WTC11 (cell line): ENCODE results near the gene UQCC3. TPM values are rescaled to one million over a fixed set of nuclear protein-coding genes. Genes with fewer than 3 reads are reported as not detected.

Experiments
- ATAC-seq: fragments of 200-7000 bp; cut with Tn5 transposase; 2 replicates; pipeline ENCODE4 v1.10.0; 2021; ENCODE audit warnings: mild to moderate bottlenecking, moderate library complexity
- CTCF ChIA-PET: fragments of 300-600 bp; sonication (Branson Sonifier 250); formaldehyde crosslinking; loops from one replicate; lab custom pipeline; 2021; ENCODE audit warnings: antibody characterized with exemption; lab: Charles Lee
- POLR2A ChIA-PET: fragments of 350-600 bp; sonication (Branson Sonifier 250); formaldehyde crosslinking; loops from one replicate; lab custom pipeline; 2021; ENCODE audit warnings: antibody characterized with exemption; lab: Charles Lee
- DNase-seq: peaks from one replicate; pipeline ENCODE4 v3.0.0; 2021; ENCODE audit warnings: low spot score
- H3K27ac Mint-ChIP-seq: 2 replicates; pipeline ENCODE4 v1.8.0; 2021; ENCODE audit warnings: mixed read lengths
- H3K27me3 Mint-ChIP-seq: 2 replicates; pipeline ENCODE4 v1.8.0; 2021; ENCODE audit warnings: low read depth, mild to moderate bottlenecking, moderate library complexity, mixed read lengths
- H3K36me3 Mint-ChIP-seq: 2 replicates; pipeline ENCODE4 v1.8.0; 2021; ENCODE audit warnings: mixed read lengths
- H3K4me1 Mint-ChIP-seq: 2 replicates; pipeline ENCODE4 v1.8.0; 2022; ENCODE audit warnings: mixed read lengths
- H3K4me3 Mint-ChIP-seq: 2 replicates; pipeline ENCODE4 v1.8.0; 2021; ENCODE audit warnings: mild to moderate bottlenecking, moderate library complexity, mixed read lengths
- H3K9me3 Mint-ChIP-seq: 2 replicates; pipeline ENCODE4 v1.8.0; 2021; ENCODE audit warnings: mixed read lengths
- ELF4 ChIP-seq: sonication (generic); formaldehyde crosslinking; IDR thresholded peaks from 2 replicates; pipeline ENCODE4 v1.8.1; 2022; ENCODE audit warnings: low read depth, mild to moderate bottlenecking, moderate library complexity, missing genetic modification reagents
- GABPB1 ChIP-seq: sonication (generic); formaldehyde crosslinking; IDR thresholded peaks from 2 replicates; pipeline ENCODE4 v1.8.1; 2023; ENCODE audit warnings: mild to moderate bottlenecking, missing genetic modification reagents
- GTF2I ChIP-seq: fragments of 250-450 bp; sonication (Bioruptor Pico); conservative IDR thresholded peaks from 2 replicates; pipeline ENCODE4 v1.4.0; 2021; ENCODE audit warnings: mild to moderate bottlenecking
- IRF2 ChIP-seq: sonication (generic); formaldehyde crosslinking; IDR thresholded peaks from 2 replicates; pipeline ENCODE4 v1.8.0; 2022; ENCODE audit warnings: low read depth, missing genetic modification reagents, borderline replicate concordance
- MYBL2 ChIP-seq: sonication (generic); formaldehyde crosslinking; IDR thresholded peaks from 2 replicates; pipeline ENCODE4 v1.8.1; 2023; ENCODE audit warnings: mild to moderate bottlenecking, moderate library complexity, missing genetic modification reagents
- NFATC4 ChIP-seq: fragments of 250-450 bp; sonication (Bioruptor Pico); IDR thresholded peaks from 2 replicates; pipeline ENCODE4 v1.9.0; 2021; ENCODE audit warnings: mild to moderate bottlenecking
- PRRX2 ChIP-seq: fragments of 250-450 bp; sonication (Bioruptor Pico); IDR thresholded peaks from 2 replicates; pipeline ENCODE4 v1.8.0; 2021; ENCODE audit warnings: mild to moderate bottlenecking
- RORB ChIP-seq: fragments of 250-450 bp; sonication (Bioruptor Pico); IDR thresholded peaks from 2 replicates; pipeline ENCODE4 v1.9.0; 2021; ENCODE audit warnings: mild to moderate bottlenecking
- TEAD1 ChIP-seq: sonication (generic); formaldehyde crosslinking; IDR thresholded peaks from 2 replicates; pipeline ENCODE4 v1.8.0; 2022; ENCODE audit warnings: mild to moderate bottlenecking, missing genetic modification reagents
- TEAD4 ChIP-seq: sonication (generic); formaldehyde crosslinking; IDR thresholded peaks from 2 replicates; pipeline ENCODE4 v1.8.0; 2022; ENCODE audit warnings: mild to moderate bottlenecking, missing genetic modification reagents
- ZNF263 ChIP-seq: sonication (generic); formaldehyde crosslinking; IDR thresholded peaks from 2 replicates; pipeline ENCODE4 v1.8.1; 2022; ENCODE audit warnings: low read depth, mild to moderate bottlenecking, moderate library complexity, missing genetic modification reagents
- total RNA-seq: library from RNA; stranded (reverse); gene quantifications from 3 replicates; pipeline ENCODE4 v1.2.3, GENCODE V29; 2021
- TF ChIP-seq, protein P1 (sequence below): sonication (generic); formaldehyde crosslinking; IDR thresholded peaks from 2 replicates; pipeline ENCODE4 v1.8.1; 2022; ENCODE audit warnings: mild to moderate bottlenecking, missing genetic modification reagents, moderate library complexity, borderline replicate concordance
- TF ChIP-seq, protein P2 (sequence below): sonication (generic); formaldehyde crosslinking; conservative IDR thresholded peaks from 2 replicates; pipeline ENCODE4 v1.8.1; 2023; ENCODE audit warnings: mild to moderate bottlenecking, low read depth, missing genetic modification reagents, moderate library complexity
- TF ChIP-seq, protein P3 (sequence below): sonication (generic); formaldehyde crosslinking; IDR thresholded peaks from 2 replicates; pipeline ENCODE4 v1.8.0; 2023; ENCODE audit warnings: missing genetic modification reagents, mild to moderate bottlenecking, borderline replicate concordance
- TF ChIP-seq, protein P4 (sequence below): fragments of 250-450 bp; sonication (Bioruptor Pico); IDR thresholded peaks from 2 replicates; pipeline ENCODE4 v1.8.0; 2021; ENCODE audit warnings: mild to moderate bottlenecking
- TF ChIP-seq, protein P5 (sequence below): sonication (generic); formaldehyde crosslinking; IDR thresholded peaks from 2 replicates; pipeline ENCODE4 v1.8.1; 2022; ENCODE audit warnings: mild to moderate bottlenecking, moderate library complexity, missing genetic modification reagents
- TF ChIP-seq, protein P6 (sequence below): sonication (generic); formaldehyde crosslinking; IDR thresholded peaks from 2 replicates; pipeline ENCODE4 v1.8.0; 2022; ENCODE audit warnings: mild to moderate bottlenecking, missing genetic modification reagents
- TF ChIP-seq, protein P7 (sequence below): sonication (generic); formaldehyde crosslinking; IDR thresholded peaks from 2 replicates; pipeline ENCODE4 v1.8.1; 2023; ENCODE audit warnings: mild to moderate bottlenecking, missing genetic modification reagents

Gene UQCC3
- total RNA-seq, 1 experiment from 2014 or later = 18.1 TPM

DNA sequence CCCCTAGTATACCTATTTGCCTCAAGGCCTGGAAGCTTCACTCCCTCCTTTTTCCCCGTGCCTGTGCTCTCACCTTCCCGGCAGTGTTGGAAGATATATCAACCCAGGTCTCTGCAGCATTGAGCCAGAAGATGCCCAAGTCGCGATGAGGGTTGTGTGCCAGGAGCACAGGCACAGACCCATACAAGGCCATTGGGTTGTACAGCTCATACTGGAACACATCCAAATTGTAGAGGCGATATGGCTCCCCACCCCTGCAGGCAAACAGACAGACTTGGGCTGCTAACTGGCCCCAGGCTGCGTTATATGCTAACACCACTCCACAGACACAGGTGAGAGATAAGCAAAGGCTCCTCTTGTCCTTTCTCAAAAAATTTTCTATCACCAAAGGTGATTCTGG lies 39.0 kb upstream of the UQCC3 start:
- ChIA-PET POLR2A (no interaction called here), CTCF (no interaction called here)
- no peak for TF ChIP-seq IRF2
- no peak for TF ChIP-seq PRRX2 (CRISPR knock-in tag)
- TF ChIP-seq, protein P1, sequence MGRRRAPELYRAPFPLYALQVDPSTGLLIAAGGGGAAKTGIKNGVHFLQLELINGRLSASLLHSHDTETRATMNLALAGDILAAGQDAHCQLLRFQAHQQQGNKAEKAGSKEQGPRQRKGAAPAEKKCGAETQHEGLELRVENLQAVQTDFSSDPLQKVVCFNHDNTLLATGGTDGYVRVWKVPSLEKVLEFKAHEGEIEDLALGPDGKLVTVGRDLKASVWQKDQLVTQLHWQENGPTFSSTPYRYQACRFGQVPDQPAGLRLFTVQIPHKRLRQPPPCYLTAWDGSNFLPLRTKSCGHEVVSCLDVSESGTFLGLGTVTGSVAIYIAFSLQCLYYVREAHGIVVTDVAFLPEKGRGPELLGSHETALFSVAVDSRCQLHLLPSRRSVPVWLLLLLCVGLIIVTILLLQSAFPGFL (CRISPR knock-in tag) = no peak
- TF ChIP-seq, protein P2, sequence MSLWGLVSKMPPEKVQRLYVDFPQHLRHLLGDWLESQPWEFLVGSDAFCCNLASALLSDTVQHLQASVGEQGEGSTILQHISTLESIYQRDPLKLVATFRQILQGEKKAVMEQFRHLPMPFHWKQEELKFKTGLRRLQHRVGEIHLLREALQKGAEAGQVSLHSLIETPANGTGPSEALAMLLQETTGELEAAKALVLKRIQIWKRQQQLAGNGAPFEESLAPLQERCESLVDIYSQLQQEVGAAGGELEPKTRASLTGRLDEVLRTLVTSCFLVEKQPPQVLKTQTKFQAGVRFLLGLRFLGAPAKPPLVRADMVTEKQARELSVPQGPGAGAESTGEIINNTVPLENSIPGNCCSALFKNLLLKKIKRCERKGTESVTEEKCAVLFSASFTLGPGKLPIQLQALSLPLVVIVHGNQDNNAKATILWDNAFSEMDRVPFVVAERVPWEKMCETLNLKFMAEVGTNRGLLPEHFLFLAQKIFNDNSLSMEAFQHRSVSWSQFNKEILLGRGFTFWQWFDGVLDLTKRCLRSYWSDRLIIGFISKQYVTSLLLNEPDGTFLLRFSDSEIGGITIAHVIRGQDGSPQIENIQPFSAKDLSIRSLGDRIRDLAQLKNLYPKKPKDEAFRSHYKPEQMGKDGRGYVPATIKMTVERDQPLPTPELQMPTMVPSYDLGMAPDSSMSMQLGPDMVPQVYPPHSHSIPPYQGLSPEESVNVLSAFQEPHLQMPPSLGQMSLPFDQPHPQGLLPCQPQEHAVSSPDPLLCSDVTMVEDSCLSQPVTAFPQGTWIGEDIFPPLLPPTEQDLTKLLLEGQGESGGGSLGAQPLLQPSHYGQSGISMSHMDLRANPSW (CRISPR knock-in tag) = no peak
- ATAC-seq (no peak), DNase-seq (no peak)
- H3K4me3 Mint-ChIP-seq = no peak overlapping the region
- H3K27ac Mint-ChIP-seq = no peak overlapping the region
- H3K4me1 Mint-ChIP-seq = no peaks in the 10 kb centered on the region
- no peaks in the 10 kb centered on the region for H3K27me3 Mint-ChIP-seq
- H3K36me3 Mint-ChIP-seq = peaks cover 80% of the 10 kb centered on the region
- no peaks in the 10 kb centered on the region for H3K9me3 Mint-ChIP-seq

DNA sequence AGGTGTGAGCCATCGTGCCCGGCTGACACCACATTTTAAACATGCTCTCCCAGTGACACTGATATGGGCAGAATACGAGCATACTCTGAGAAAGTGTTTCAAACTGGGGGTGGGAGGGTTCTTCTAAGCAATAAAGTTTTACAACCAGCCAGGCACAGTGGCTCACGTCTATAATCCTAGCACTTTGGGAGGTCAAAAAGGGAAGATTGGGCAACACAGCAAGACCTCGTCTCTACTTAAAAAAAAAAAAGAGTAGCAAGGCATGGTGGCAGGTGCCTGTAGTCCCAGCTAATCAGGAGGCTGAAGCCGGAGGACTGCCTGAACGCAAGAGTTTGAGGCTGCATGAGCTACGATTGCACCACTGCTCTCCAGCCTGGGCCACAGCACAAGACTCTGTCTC lies 27.3 kb upstream of the UQCC3 start:
- no peaks in the 10 kb centered on the region for H3K9me3 Mint-ChIP-seq
- ATAC-seq (no peak), DNase-seq (no peak)
- H3K27ac Mint-ChIP-seq = no peak overlapping the region
- CTCF ChIA-PET = no interaction called here
- H3K4me3 Mint-ChIP-seq = peak overlapping the region; percentile 29; the same call in 1 of the 2 replicates
- no peaks in the 10 kb centered on the region for H3K27me3 Mint-ChIP-seq
- H3K4me1 Mint-ChIP-seq = peaks cover 10% of the 10 kb centered on the region
- peaks cover 30% of the 10 kb centered on the region for H3K36me3 Mint-ChIP-seq
- POLR2A ChIA-PET = interaction anchor here (2.7 to 6.3 kb wide), 2 partner anchors 21 to 52 kb away, joined by 14 to 42 read pairs; partner anchors contain the start of genes C11orf98, CSKMT and TUT1
- TF ChIP-seq, protein P3, sequence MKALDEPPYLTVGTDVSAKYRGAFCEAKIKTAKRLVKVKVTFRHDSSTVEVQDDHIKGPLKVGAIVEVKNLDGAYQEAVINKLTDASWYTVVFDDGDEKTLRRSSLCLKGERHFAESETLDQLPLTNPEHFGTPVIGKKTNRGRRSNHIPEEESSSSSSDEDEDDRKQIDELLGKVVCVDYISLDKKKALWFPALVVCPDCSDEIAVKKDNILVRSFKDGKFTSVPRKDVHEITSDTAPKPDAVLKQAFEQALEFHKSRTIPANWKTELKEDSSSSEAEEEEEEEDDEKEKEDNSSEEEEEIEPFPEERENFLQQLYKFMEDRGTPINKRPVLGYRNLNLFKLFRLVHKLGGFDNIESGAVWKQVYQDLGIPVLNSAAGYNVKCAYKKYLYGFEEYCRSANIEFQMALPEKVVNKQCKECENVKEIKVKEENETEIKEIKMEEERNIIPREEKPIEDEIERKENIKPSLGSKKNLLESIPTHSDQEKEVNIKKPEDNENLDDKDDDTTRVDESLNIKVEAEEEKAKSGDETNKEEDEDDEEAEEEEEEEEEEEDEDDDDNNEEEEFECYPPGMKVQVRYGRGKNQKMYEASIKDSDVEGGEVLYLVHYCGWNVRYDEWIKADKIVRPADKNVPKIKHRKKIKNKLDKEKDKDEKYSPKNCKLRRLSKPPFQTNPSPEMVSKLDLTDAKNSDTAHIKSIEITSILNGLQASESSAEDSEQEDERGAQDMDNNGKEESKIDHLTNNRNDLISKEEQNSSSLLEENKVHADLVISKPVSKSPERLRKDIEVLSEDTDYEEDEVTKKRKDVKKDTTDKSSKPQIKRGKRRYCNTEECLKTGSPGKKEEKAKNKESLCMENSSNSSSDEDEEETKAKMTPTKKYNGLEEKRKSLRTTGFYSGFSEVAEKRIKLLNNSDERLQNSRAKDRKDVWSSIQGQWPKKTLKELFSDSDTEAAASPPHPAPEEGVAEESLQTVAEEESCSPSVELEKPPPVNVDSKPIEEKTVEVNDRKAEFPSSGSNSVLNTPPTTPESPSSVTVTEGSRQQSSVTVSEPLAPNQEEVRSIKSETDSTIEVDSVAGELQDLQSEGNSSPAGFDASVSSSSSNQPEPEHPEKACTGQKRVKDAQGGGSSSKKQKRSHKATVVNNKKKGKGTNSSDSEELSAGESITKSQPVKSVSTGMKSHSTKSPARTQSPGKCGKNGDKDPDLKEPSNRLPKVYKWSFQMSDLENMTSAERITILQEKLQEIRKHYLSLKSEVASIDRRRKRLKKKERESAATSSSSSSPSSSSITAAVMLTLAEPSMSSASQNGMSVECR (CRISPR knock-in tag) = no peak
- no peak for TF ChIP-seq NFATC4 (CRISPR knock-in tag)
- TF ChIP-seq GABPB1 (CRISPR knock-in tag) = no peak
- TF ChIP-seq, protein P4, sequence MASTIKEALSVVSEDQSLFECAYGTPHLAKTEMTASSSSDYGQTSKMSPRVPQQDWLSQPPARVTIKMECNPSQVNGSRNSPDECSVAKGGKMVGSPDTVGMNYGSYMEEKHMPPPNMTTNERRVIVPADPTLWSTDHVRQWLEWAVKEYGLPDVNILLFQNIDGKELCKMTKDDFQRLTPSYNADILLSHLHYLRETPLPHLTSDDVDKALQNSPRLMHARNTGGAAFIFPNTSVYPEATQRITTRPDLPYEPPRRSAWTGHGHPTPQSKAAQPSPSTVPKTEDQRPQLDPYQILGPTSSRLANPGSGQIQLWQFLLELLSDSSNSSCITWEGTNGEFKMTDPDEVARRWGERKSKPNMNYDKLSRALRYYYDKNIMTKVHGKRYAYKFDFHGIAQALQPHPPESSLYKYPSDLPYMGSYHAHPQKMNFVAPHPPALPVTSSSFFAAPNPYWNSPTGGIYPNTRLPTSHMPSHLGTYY (CRISPR knock-in tag) = no peak
- TF ChIP-seq ELF4 (CRISPR knock-in tag) = no peak
- TF ChIP-seq ZNF263 (CRISPR knock-in tag) = no peak
- TF ChIP-seq, protein P2 (CRISPR knock-in tag) = no peak
- TF ChIP-seq MYBL2 (CRISPR knock-in tag) = no peak
- no peak for TF ChIP-seq TEAD1
- no peak for TF ChIP-seq RORB
- TF ChIP-seq TEAD4 (CRISPR knock-in tag) = no peak
- TF ChIP-seq, protein P5, sequence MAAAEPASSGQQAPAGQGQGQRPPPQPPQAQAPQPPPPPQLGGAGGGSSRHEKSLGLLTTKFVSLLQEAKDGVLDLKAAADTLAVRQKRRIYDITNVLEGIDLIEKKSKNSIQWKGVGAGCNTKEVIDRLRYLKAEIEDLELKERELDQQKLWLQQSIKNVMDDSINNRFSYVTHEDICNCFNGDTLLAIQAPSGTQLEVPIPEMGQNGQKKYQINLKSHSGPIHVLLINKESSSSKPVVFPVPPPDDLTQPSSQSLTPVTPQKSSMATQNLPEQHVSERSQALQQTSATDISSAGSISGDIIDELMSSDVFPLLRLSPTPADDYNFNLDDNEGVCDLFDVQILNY = no peak
- no peak for TF ChIP-seq GTF2I (CRISPR knock-in tag)
- TF ChIP-seq, protein P6, sequence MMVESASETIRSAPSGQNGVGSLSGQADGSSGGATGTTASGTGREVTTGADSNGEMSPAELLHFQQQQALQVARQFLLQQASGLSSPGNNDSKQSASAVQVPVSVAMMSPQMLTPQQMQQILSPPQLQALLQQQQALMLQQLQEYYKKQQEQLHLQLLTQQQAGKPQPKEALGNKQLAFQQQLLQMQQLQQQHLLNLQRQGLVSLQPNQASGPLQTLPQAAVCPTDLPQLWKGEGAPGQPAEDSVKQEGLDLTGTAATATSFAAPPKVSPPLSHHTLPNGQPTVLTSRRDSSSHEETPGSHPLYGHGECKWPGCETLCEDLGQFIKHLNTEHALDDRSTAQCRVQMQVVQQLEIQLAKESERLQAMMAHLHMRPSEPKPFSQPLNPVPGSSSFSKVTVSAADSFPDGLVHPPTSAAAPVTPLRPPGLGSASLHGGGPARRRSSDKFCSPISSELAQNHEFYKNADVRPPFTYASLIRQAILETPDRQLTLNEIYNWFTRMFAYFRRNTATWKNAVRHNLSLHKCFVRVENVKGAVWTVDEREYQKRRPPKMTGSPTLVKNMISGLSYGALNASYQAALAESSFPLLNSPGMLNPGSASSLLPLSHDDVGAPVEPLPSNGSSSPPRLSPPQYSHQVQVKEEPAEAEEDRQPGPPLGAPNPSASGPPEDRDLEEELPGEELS (CRISPR knock-in tag) = no peak
- TF ChIP-seq, protein P7, sequence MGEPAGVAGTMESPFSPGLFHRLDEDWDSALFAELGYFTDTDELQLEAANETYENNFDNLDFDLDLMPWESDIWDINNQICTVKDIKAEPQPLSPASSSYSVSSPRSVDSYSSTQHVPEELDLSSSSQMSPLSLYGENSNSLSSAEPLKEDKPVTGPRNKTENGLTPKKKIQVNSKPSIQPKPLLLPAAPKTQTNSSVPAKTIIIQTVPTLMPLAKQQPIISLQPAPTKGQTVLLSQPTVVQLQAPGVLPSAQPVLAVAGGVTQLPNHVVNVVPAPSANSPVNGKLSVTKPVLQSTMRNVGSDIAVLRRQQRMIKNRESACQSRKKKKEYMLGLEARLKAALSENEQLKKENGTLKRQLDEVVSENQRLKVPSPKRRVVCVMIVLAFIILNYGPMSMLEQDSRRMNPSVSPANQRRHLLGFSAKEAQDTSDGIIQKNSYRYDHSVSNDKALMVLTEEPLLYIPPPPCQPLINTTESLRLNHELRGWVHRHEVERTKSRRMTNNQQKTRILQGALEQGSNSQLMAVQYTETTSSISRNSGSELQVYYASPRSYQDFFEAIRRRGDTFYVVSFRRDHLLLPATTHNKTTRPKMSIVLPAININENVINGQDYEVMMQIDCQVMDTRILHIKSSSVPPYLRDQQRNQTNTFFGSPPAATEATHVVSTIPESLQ = no peak
